H9 (cell line): ENCODE results near the gene SNX21. TPM values are rescaled to one million over a fixed set of nuclear protein-coding genes. Genes with fewer than 3 reads are reported as not detected.

ENCODE experiments used
- DNase-seq: peaks from one replicate; pipeline ENCODE4 v3.0.0-alpha.2; 2017
- H2AFZ ChIP-seq: one replicate; pipeline ENCODE4 v1.6.1; 2013; ENCODE audit warnings: mild to moderate bottlenecking, low read length, control low read depth, moderate library complexity
- H2AK5ac ChIP-seq: 2 replicates; pipeline ENCODE4 v1.6.1; 2013; ENCODE audit warnings: low read length, control low read depth, mixed read lengths; ENCODE audit not compliant: insufficient read length
- H2BK120ac ChIP-seq: one replicate; pipeline ENCODE4 v1.6.1; 2013; ENCODE audit warnings: low read depth, mild to moderate bottlenecking, low read length, control low read depth, inconsistent platforms; ENCODE audit not compliant: poor library complexity, severe bottlenecking
- H2BK12ac ChIP-seq: 2 replicates; pipeline ENCODE4 v1.6.1; 2013; ENCODE audit warnings: low read length, control low read depth, mixed read lengths, low read depth; ENCODE audit not compliant: insufficient read length
- H2BK15ac ChIP-seq: 2 replicates; pipeline ENCODE4 v1.6.1; 2013; ENCODE audit warnings: low read depth, low read length, control low read depth
- H2BK20ac ChIP-seq: one replicate; pipeline ENCODE4 v1.6.1; 2013; ENCODE audit warnings: low read depth, mild to moderate bottlenecking, low read length, control low read depth, inconsistent platforms; ENCODE audit not compliant: poor library complexity, severe bottlenecking
- H2BK5ac ChIP-seq: 2 replicates; pipeline ENCODE4 v1.6.1; 2013; ENCODE audit warnings: low read length, control low read depth, mixed read lengths; ENCODE audit not compliant: insufficient read length
- H3K14ac ChIP-seq: 2 replicates; pipeline ENCODE4 v1.6.1; 2013; ENCODE audit warnings: low read length, control low read depth; ENCODE audit not compliant: insufficient read depth
- H3K18ac ChIP-seq: 2 replicates; pipeline ENCODE4 v1.6.1; 2013; ENCODE audit warnings: low read depth, mild to moderate bottlenecking, mixed read lengths, low read length, control low read depth; ENCODE audit not compliant: insufficient read length
- H3K23ac ChIP-seq: 2 replicates; pipeline ENCODE4 v1.6.1; 2013; ENCODE audit warnings: low read length, control low read depth, mixed read lengths, low read depth; ENCODE audit not compliant: insufficient read length
- H3K23me2 ChIP-seq: 2 replicates; pipeline ENCODE4 v1.6.1; 2013; ENCODE audit warnings: low read depth, mild to moderate bottlenecking, mixed read lengths, low read length, control low read depth; ENCODE audit not compliant: insufficient read length, poor library complexity, severe bottlenecking
- H3K27ac ChIP-seq: 2 replicates; pipeline ENCODE4 v1.5.1; 2013; ENCODE audit warnings: low read length, control low read depth, mixed read lengths, low read depth; ENCODE audit not compliant: insufficient read length
- H3K27me3 ChIP-seq: 2 replicates; pipeline ENCODE4 v1.6.1; 2013; ENCODE audit warnings: low read length, control low read depth, inconsistent platforms; ENCODE audit not compliant: insufficient read depth
- H3K4ac ChIP-seq: 2 replicates; pipeline ENCODE4 v1.6.1; 2013; ENCODE audit warnings: low read depth, mild to moderate bottlenecking, control low read depth, inconsistent platforms, low read length, moderate library complexity
- H3K4me1 ChIP-seq: 2 replicates; pipeline ENCODE4 v1.6.1; 2013; ENCODE audit warnings: low read length, control low read depth, inconsistent platforms; ENCODE audit not compliant: insufficient read depth
- H3K4me2 ChIP-seq: 2 replicates; pipeline ENCODE4 v1.6.1; 2013; ENCODE audit warnings: low read length, control low read depth, mixed read lengths; ENCODE audit not compliant: insufficient read length, insufficient read depth
- H3K56ac ChIP-seq: 2 replicates; pipeline ENCODE4 v1.6.1; 2013; ENCODE audit warnings: low read depth, mild to moderate bottlenecking, mixed read lengths, low read length, control low read depth; ENCODE audit not compliant: insufficient read length
- H3K79me1 ChIP-seq: 2 replicates; pipeline ENCODE4 v1.6.1; 2013; ENCODE audit warnings: low read depth, mild to moderate bottlenecking, moderate library complexity, low read length, control low read depth, inconsistent platforms; ENCODE audit not compliant: insufficient read depth, poor library complexity, severe bottlenecking
- H3K79me2 ChIP-seq: 2 replicates; pipeline ENCODE4 v1.6.1; 2013; ENCODE audit warnings: low read length, control low read depth, inconsistent platforms; ENCODE audit not compliant: insufficient read depth
- H3K9ac ChIP-seq: 2 replicates; pipeline ENCODE4 v1.6.1; 2013; ENCODE audit warnings: low read length, control low read depth, mixed read lengths; ENCODE audit not compliant: insufficient read length; ENCODE audit errors: extremely low read depth
- H3K9me3 ChIP-seq: one replicate; pipeline ENCODE4 v1.6.1; 2013; ENCODE audit warnings: low read depth, low read length, inconsistent platforms; ENCODE audit not compliant: control insufficient read depth
- H3T11ph ChIP-seq: one replicate; pipeline ENCODE4 v1.6.1; 2013; ENCODE audit warnings: mild to moderate bottlenecking, low read length, control low read depth, inconsistent platforms
- H4K20me1 ChIP-seq: one replicate; pipeline ENCODE4 v1.6.1; 2013; ENCODE audit not compliant: control insufficient read depth, insufficient read length, insufficient read depth
- H4K5ac ChIP-seq: 2 replicates; pipeline ENCODE4 v1.6.1; 2013; ENCODE audit warnings: low read depth, mild to moderate bottlenecking, mixed read lengths, low read length, control low read depth; ENCODE audit not compliant: insufficient read length
- H4K8ac ChIP-seq: replicated peaks from 2 replicates; pipeline ENCODE4 v1.6.1; 2013; ENCODE audit warnings: low read length, control low read depth, mixed read lengths, low read depth; ENCODE audit not compliant: insufficient read length
- H4K91ac ChIP-seq: 2 replicates; pipeline ENCODE4 v1.6.1; 2013; ENCODE audit warnings: low read depth, mild to moderate bottlenecking, moderate library complexity, mixed read lengths, low read length, control low read depth; ENCODE audit not compliant: insufficient read length
- H3K27ac Mint-ChIP-seq, 3 experiments: 2 replicates in 2 of 3; 3 replicates in 1 of 3; pipeline ENCODE4 v1.8.0; 2020 to 2021; ENCODE audit warnings: mixed read lengths in 3 of 3, mild to moderate bottlenecking in 1 of 3, moderate library complexity in 1 of 3
- H3K27me3 Mint-ChIP-seq: 2 replicates; pipeline ENCODE4 v1.8.0; 2021; ENCODE audit warnings: low read depth, mild to moderate bottlenecking, moderate library complexity, mixed read lengths
- H3K36me3 Mint-ChIP-seq, 3 experiments: 2 replicates in 2 of 3; 3 replicates in 1 of 3; pipeline ENCODE4 v1.8.0; 2020 to 2021; ENCODE audit warnings: low read depth in 3 of 3, mixed read lengths in 3 of 3; ENCODE audit not compliant: insufficient read depth in 1 of 3
- H3K4me1 Mint-ChIP-seq, 2 experiments: 2 replicates each; pipeline ENCODE4 v1.8.0; 2020; ENCODE audit warnings: mixed read lengths in 2 of 2
- H3K4me3 Mint-ChIP-seq, 2 experiments: 2 replicates in 1 of 2; 3 replicates in 1 of 2; pipeline ENCODE4 v1.8.0; 2020 to 2021; ENCODE audit warnings: mild to moderate bottlenecking in 2 of 2, mixed read lengths in 2 of 2, moderate library complexity in 1 of 2
- H3K9me3 Mint-ChIP-seq, 2 experiments: 2 replicates in 1 of 2; 3 replicates in 1 of 2; pipeline ENCODE4 v1.8.0; 2020; ENCODE audit warnings: mild to moderate bottlenecking in 2 of 2, mixed read lengths in 2 of 2, moderate library complexity in 1 of 2
- total RNA-seq: library from RNA; stranded (reverse); gene quantifications from 2 replicates; pipeline ENCODE4 v1.2.1, GENCODE V29; 2021
- TF ChIP-seq, protein P1 (sequence below): fragments of 200-600 bp; sonication (generic); conservative IDR thresholded peaks from 3 replicates; pipeline ENCODE4 v1.8.0; 2021; ENCODE audit warnings: antibody characterized with exemption, mild to moderate bottlenecking

The SNX21 gene
- total RNA-seq, 1 experiment from 2014 or later: 20.5 TPM

DNA sequence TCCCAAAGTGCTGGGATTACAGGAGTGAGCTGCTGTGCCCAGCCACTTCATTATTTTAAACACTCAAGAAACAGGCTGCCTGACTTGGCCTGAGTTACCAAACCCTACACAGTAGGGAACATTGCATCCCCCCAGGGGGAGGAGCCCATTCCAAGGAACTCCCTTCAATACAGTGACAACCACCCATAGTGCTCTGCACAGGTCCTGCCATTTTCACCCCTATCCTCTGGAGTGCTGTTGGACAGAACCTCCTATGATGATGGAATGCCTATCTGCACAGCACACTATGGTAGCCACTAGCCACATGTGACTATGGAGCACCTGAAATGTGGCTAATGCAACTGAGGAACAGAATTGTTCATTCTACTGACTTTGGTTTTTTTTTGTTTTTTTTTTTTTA lies 11.9 kb downstream of the SNX21 start:
- Histone ChIP-seq H2AK5ac (no peak overlapping the region), H3K4ac (no peak overlapping the region), H3K23me2 (peaks cover 3% of the 10 kb centered on the region), H3K9ac (no peak overlapping the region), H3K27me3 (no peaks in the 10 kb centered on the region), H3K9me3 (no peaks in the 10 kb centered on the region), H4K8ac (no peak overlapping the region), H3T11ph (no peak overlapping the region), H3K14ac (no peak overlapping the region), H3K4me2 (no peak overlapping the region), H3K27ac (no peak overlapping the region), H2BK12ac (no peak overlapping the region), H2BK20ac (no peak overlapping the region), H2BK15ac (no peak overlapping the region), H4K5ac (no peak overlapping the region), H3K56ac (no peak overlapping the region), H3K18ac (no peak overlapping the region), H3K79me1 (no peaks in the 10 kb centered on the region), H4K91ac (no peak overlapping the region), H2AFZ (no peak overlapping the region), H3K4me1 (no peaks in the 10 kb centered on the region), H3K79me2 (no peaks in the 10 kb centered on the region), H4K20me1 (no peaks in the 10 kb centered on the region), H2BK120ac (no peak overlapping the region), H2BK5ac (no peak overlapping the region), H3K23ac (no peak overlapping the region)
- no peak overlapping the region for H3K4me3 Mint-ChIP-seq
- no peaks in the 10 kb centered on the region for H3K4me1 Mint-ChIP-seq
- TF ChIP-seq, protein P1, sequence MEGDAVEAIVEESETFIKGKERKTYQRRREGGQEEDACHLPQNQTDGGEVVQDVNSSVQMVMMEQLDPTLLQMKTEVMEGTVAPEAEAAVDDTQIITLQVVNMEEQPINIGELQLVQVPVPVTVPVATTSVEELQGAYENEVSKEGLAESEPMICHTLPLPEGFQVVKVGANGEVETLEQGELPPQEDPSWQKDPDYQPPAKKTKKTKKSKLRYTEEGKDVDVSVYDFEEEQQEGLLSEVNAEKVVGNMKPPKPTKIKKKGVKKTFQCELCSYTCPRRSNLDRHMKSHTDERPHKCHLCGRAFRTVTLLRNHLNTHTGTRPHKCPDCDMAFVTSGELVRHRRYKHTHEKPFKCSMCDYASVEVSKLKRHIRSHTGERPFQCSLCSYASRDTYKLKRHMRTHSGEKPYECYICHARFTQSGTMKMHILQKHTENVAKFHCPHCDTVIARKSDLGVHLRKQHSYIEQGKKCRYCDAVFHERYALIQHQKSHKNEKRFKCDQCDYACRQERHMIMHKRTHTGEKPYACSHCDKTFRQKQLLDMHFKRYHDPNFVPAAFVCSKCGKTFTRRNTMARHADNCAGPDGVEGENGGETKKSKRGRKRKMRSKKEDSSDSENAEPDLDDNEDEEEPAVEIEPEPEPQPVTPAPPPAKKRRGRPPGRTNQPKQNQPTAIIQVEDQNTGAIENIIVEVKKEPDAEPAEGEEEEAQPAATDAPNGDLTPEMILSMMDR: no peak
- H3K36me3 Mint-ChIP-seq: peaks cover 7 to 59% (median 45%) of the 10 kb centered on the region in 3 experiments
- no peak overlapping the region for H3K27ac Mint-ChIP-seq
- no peak for DNase-seq
- no peaks in the 10 kb centered on the region for H3K27me3 Mint-ChIP-seq
- H3K9me3 Mint-ChIP-seq: no peaks in the 10 kb centered on the region
